BLaER1 (cell line): Measurements from ENCODE around the gene CDSN.
"Not testable (repeated sequence)": the region's sequence is repeated elsewhere in the genome, so short reads cannot be mapped to it uniquely, and the experiment has no call there.

Source experiments
- H3K27ac ChIP-seq: shearing (Covaris generic); formaldehyde crosslinking; 2 replicates; pipeline ENCODE4 v1.8.1; 2022
- H3K27me3 ChIP-seq: shearing (Covaris generic); formaldehyde crosslinking; 2 replicates; pipeline ENCODE4 v1.8.1; 2022
- H3K36me3 ChIP-seq: shearing (Covaris generic); formaldehyde crosslinking; 2 replicates; pipeline ENCODE4 v1.8.1; 2022
- H3K4me1 ChIP-seq: shearing (Covaris generic); formaldehyde crosslinking; 2 replicates; pipeline ENCODE4 v1.8.1; 2022
- H3K4me2 ChIP-seq: shearing (Covaris generic); formaldehyde crosslinking; 2 replicates; pipeline ENCODE4 v1.8.1; 2022
- H3K4me3 ChIP-seq: shearing (Covaris generic); formaldehyde crosslinking; 2 replicates; pipeline ENCODE4 v1.8.1; 2022
- H3K9ac ChIP-seq: shearing (Covaris generic); formaldehyde crosslinking; 2 replicates; pipeline ENCODE4 v1.8.1; 2022
- H3K9me3 ChIP-seq: shearing (Covaris generic); formaldehyde crosslinking; 2 replicates; pipeline ENCODE4 v1.8.1; 2022
- H4K20me1 ChIP-seq: shearing (Covaris generic); formaldehyde crosslinking; 2 replicates; pipeline ENCODE4 v1.8.1; 2022
- Cebpa-rat ChIP-seq: shearing (Covaris generic); IDR thresholded peaks from 2 replicates; pipeline ENCODE4 v1.8.1; 2022

Gene CDSN

GRCh38 chr6:31068669-31069340, 51.4 kb downstream of the CDSN start:
- no peaks in the 10 kb centered on the region for H4K20me1 ChIP-seq
- H3K27ac ChIP-seq: no peak overlapping the region
- H3K4me1 ChIP-seq: no peaks in the 10 kb centered on the region
- H3K4me2 ChIP-seq: no peak overlapping the region
- no peaks in the 10 kb centered on the region for H3K9me3 ChIP-seq
- no peak overlapping the region for H3K4me3 ChIP-seq
- TF ChIP-seq Cebpa-rat: no peak
- 0 out of 2 replicates have a peak, but pooled peaks cover 8% of the 10 kb centered on the region for H3K36me3 ChIP-seq
- H3K27me3 ChIP-seq: no peaks in the 10 kb centered on the region
- no peak overlapping the region for H3K9ac ChIP-seq

GRCh38 chr6:31067891-31068668, 52.2 kb downstream of the CDSN start:
- not testable (repeated sequence) for H3K4me3 ChIP-seq, H4K20me1 ChIP-seq, H3K9ac ChIP-seq, H3K27me3 ChIP-seq, H3K4me1 ChIP-seq, H3K9me3 ChIP-seq, H3K36me3 ChIP-seq, H3K27ac ChIP-seq, H3K4me2 ChIP-seq

- not testable (repeated sequence) for H3K9ac ChIP-seq, H3K4me3 ChIP-seq, H4K20me1 ChIP-seq, H3K27me3 ChIP-seq, H3K4me2 ChIP-seq, H3K27ac ChIP-seq, H3K4me1 ChIP-seq, H3K9me3 ChIP-seq, H3K36me3 ChIP-seq
These were observed 53.2 kb downstream of the CDSN start for GRCh38 chr6:31067028-31067427.

- no peak overlapping the region for H3K27ac ChIP-seq
- H3K9me3 ChIP-seq: no peaks in the 10 kb centered on the region
- no peaks in the 10 kb centered on the region for H3K27me3 ChIP-seq
- H3K4me2 ChIP-seq: no peak overlapping the region
- H3K36me3 ChIP-seq: 0 out of 2 replicates have a peak, but pooled peaks cover 10% of the 10 kb centered on the region
- no peaks in the 10 kb centered on the region for H4K20me1 ChIP-seq
- no peaks in the 10 kb centered on the region for H3K4me1 ChIP-seq
- no peak for TF ChIP-seq Cebpa-rat
- H3K9ac ChIP-seq: no peak overlapping the region
- H3K4me3 ChIP-seq: no peak overlapping the region
These were observed 54.7 kb downstream of the CDSN start for GRCh38 chr6:31065556-31065955.
